Neuron (in vitro differentiated cells): ENCODE results near the gene BEND2.
"Not testable (repeated sequence)": the region's sequence is repeated elsewhere in the genome, so short reads cannot be mapped to it uniquely, and the experiment has no call there.

ENCODE experiments used
- H2AFZ ChIP-seq: one replicate; pipeline ENCODE4 v1.6.1; 2013; ENCODE audit warnings: low read depth, mild to moderate bottlenecking, inconsistent platforms, low read length, moderate library complexity
- H3K27me3 ChIP-seq: one replicate; pipeline ENCODE4 v1.6.1; 2013; ENCODE audit warnings: low read length; ENCODE audit not compliant: insufficient read depth
- H3K36me3 ChIP-seq: one replicate; pipeline ENCODE4 v1.6.1; 2013; ENCODE audit warnings: low read length; ENCODE audit not compliant: insufficient read depth
- H3K4me1 ChIP-seq: one replicate; pipeline ENCODE4 v1.6.1; 2013; ENCODE audit warnings: low read length; ENCODE audit not compliant: insufficient read depth
- H3K4me3 ChIP-seq: 2 replicates; pipeline ENCODE4 v1.5.1; 2013; ENCODE audit warnings: mild to moderate bottlenecking, low read length, moderate library complexity
- H3K9me3 ChIP-seq: one replicate; pipeline ENCODE4 v1.6.1; 2013; ENCODE audit warnings: low read length

The BEND2 gene

GRCh38 chrX:18220786-18221185 lies at the start of gene BEND2:
BEND2 (minus strand) TSS chrX:18220886; CDS start chrX:18220750, 136 bp downstream.
- no peaks in the 10 kb centered on the region for H3K9me3 ChIP-seq
- no peaks in the 10 kb centered on the region for H3K4me1 ChIP-seq
- no peaks in the 10 kb centered on the region for H3K27me3 ChIP-seq
- H3K4me3 ChIP-seq = no peak within 1 kb of the TSS
- no peaks in the 10 kb centered on the region for H3K36me3 ChIP-seq
- no peak within 1 kb of the TSS for H2AFZ ChIP-seq

GRCh38 chrX:18255059-18255458 lies 34.4 kb upstream of the BEND2 start:
- no peak overlapping the region for H3K4me3 ChIP-seq
- H3K27me3 ChIP-seq = no peaks in the 10 kb centered on the region
- H2AFZ ChIP-seq = no peak overlapping the region
- H3K4me1 ChIP-seq = no peaks in the 10 kb centered on the region
- H3K9me3 ChIP-seq = no peaks in the 10 kb centered on the region
- peaks cover 15% of the 10 kb centered on the region for H3K36me3 ChIP-seq

GRCh38 chrX:18252644-18253359 lies 32.1 kb upstream of the BEND2 start:
- Histone ChIP-seq H3K4me1 (no peaks in the 10 kb centered on the region), H3K27me3 (no peaks in the 10 kb centered on the region), H3K4me3 (no peak overlapping the region), H3K9me3 (no peaks in the 10 kb centered on the region), H2AFZ (no peak overlapping the region), H3K36me3 (peaks cover 15% of the 10 kb centered on the region)

GRCh38 chrX:18229646-18230045 lies 9.0 kb upstream of the BEND2 start:
- H3K27me3 ChIP-seq, H3K9me3 ChIP-seq: not testable (repeated sequence)

GRCh38 chrX:18228069-18228468 lies 7.4 kb upstream of the BEND2 start:
- H3K4me3 ChIP-seq = no peak overlapping the region
- no peaks in the 10 kb centered on the region for H3K36me3 ChIP-seq
- H3K4me1 ChIP-seq = no peaks in the 10 kb centered on the region
- no peaks in the 10 kb centered on the region for H3K27me3 ChIP-seq
- H3K9me3 ChIP-seq = no peaks in the 10 kb centered on the region
- no peak overlapping the region for H2AFZ ChIP-seq

More at GRCh38 chrX:18229646-18230045, 9.0 kb upstream of the BEND2 start:
- not testable (repeated sequence) for H3K36me3 ChIP-seq, H3K4me3 ChIP-seq, H3K4me1 ChIP-seq, H2AFZ ChIP-seq

- Histone ChIP-seq H3K4me3 (no peak overlapping the region), H3K36me3 (no peaks in the 10 kb centered on the region), H3K9me3 (no peaks in the 10 kb centered on the region), H3K27me3 (no peaks in the 10 kb centered on the region), H3K4me1 (no peaks in the 10 kb centered on the region), H2AFZ (no peak overlapping the region)
Measured at GRCh38 chrX:18227458-18227857, 6.8 kb upstream of the BEND2 start.

GRCh38 chrX:18210470-18210869 lies 10.2 kb downstream of the BEND2 start:
- peaks cover 2% of the 10 kb centered on the region for H3K4me1 ChIP-seq
- no peaks in the 10 kb centered on the region for H3K27me3 ChIP-seq
- H3K36me3 ChIP-seq = no peaks in the 10 kb centered on the region
- no peaks in the 10 kb centered on the region for H3K9me3 ChIP-seq
- H2AFZ ChIP-seq = no peak overlapping the region
- no peak overlapping the region for H3K4me3 ChIP-seq

- Histone ChIP-seq H3K4me1 (peaks cover 2% of the 10 kb centered on the region), H3K9me3 (no peaks in the 10 kb centered on the region), H3K36me3 (no peaks in the 10 kb centered on the region), H2AFZ (no peak overlapping the region), H3K4me3 (no peak overlapping the region), H3K27me3 (peaks cover 5% of the 10 kb centered on the region)
Measured at GRCh38 chrX:18206657-18207056, 14.0 kb downstream of the BEND2 start.

- H3K36me3 ChIP-seq = no peaks in the 10 kb centered on the region
- no peak overlapping the region for H3K4me3 ChIP-seq
- H3K27me3 ChIP-seq = peaks cover 5% of the 10 kb centered on the region
- no peaks in the 10 kb centered on the region for H3K4me1 ChIP-seq
- no peak overlapping the region for H2AFZ ChIP-seq
- no peaks in the 10 kb centered on the region for H3K9me3 ChIP-seq
Measured at GRCh38 chrX:18203631-18204030, 17.1 kb downstream of the BEND2 start.

GRCh38 chrX:18194688-18195087 lies 26.0 kb downstream of the BEND2 start:
- Histone ChIP-seq H3K4me3 (no peak overlapping the region), H2AFZ (no peak overlapping the region), H3K36me3 (no peaks in the 10 kb centered on the region), H3K4me1 (no peaks in the 10 kb centered on the region), H3K9me3 (no peaks in the 10 kb centered on the region), H3K27me3 (no peaks in the 10 kb centered on the region)

GRCh38 chrX:18179446-18179845 lies 41.2 kb downstream of the BEND2 start:
- Histone ChIP-seq H3K27me3 (no peaks in the 10 kb centered on the region), H3K4me1 (no peaks in the 10 kb centered on the region), H3K4me3 (no peak overlapping the region)

GRCh38 chrX:18174971-18175370 lies 45.7 kb downstream of the BEND2 start:
- Histone ChIP-seq H3K9me3 (no peaks in the 10 kb centered on the region), H3K36me3 (no peaks in the 10 kb centered on the region), H2AFZ (no peak overlapping the region), H3K27me3 (no peaks in the 10 kb centered on the region), H3K4me3 (no peak overlapping the region), H3K4me1 (no peaks in the 10 kb centered on the region)

More at GRCh38 chrX:18179446-18179845, 41.2 kb downstream of the BEND2 start:
- H2AFZ ChIP-seq = no peak overlapping the region
- H3K9me3 ChIP-seq = no peaks in the 10 kb centered on the region
- no peaks in the 10 kb centered on the region for H3K36me3 ChIP-seq

GRCh38 chrX:18174209-18174608 lies 46.5 kb downstream of the BEND2 start:
- Histone ChIP-seq H3K27me3 (no peaks in the 10 kb centered on the region), H3K9me3 (no peaks in the 10 kb centered on the region), H2AFZ (no peak overlapping the region), H3K4me3 (no peak overlapping the region), H3K36me3 (no peaks in the 10 kb centered on the region), H3K4me1 (no peaks in the 10 kb centered on the region)
